ENCODE data around the gene DEPDC5.

The DEPDC5 gene

GRCh38 chr22:31929167-31929930 is 175.5 kb downstream of the DEPDC5 start:
- Histone ChIP-seq H3K9me3 (ENCODE audit: control insufficient read depth in 1 of 2, low read length in 2 of 2) (no peaks in the 10 kb centered on the region), H3K27ac (ENCODE audit: low read length) (no peak overlapping the region), H3K4me3 (ENCODE audit: low read depth in 1 of 2, low read length in 2 of 2) (no peak overlapping the region), H3K4me1 (ENCODE audit: control insufficient read depth in 1 of 2, insufficient read depth in 2 of 2, low read length in 2 of 2) (no peaks in the 10 kb centered on the region), H3K27me3 (ENCODE audit: low read depth, low read length) (no peaks in the 10 kb centered on the region), H3K36me3 (ENCODE audit: control insufficient read depth in 1 of 2, insufficient read depth in 2 of 2, low read length in 2 of 2) (no peaks in the 10 kb centered on the region)

- no peak overlapping the region for H3K4me3 ChIP-seq (ENCODE audit: low read depth in 1 of 2, low read length in 2 of 2)
- no peaks in the 10 kb centered on the region for H3K27me3 ChIP-seq (ENCODE audit: low read depth, low read length)
- no peaks in the 10 kb centered on the region for H3K36me3 ChIP-seq (ENCODE audit: control insufficient read depth in 1 of 2, insufficient read depth in 2 of 2, low read length in 2 of 2)
- H3K27ac ChIP-seq (ENCODE audit: low read length) = no peak overlapping the region
- H3K9me3 ChIP-seq (ENCODE audit: control insufficient read depth in 1 of 2, low read length in 2 of 2) = no peaks in the 10 kb centered on the region
- H3K4me1 ChIP-seq (ENCODE audit: control insufficient read depth in 1 of 2, insufficient read depth in 2 of 2, low read length in 2 of 2) = no peaks in the 10 kb centered on the region
Observed at GRCh38 chr22:31932863-31933262, 179.0 kb downstream of the DEPDC5 start.

GRCh38 chr22:31933406-31933805 is 179.6 kb downstream of the DEPDC5 start:
- Histone ChIP-seq H3K4me3 (ENCODE audit: low read depth in 1 of 2, low read length in 2 of 2) (no peak overlapping the region), H3K4me1 (ENCODE audit: control insufficient read depth in 1 of 2, insufficient read depth in 2 of 2, low read length in 2 of 2) (no peaks in the 10 kb centered on the region), H3K27me3 (ENCODE audit: low read depth, low read length) (no peaks in the 10 kb centered on the region), H3K9me3 (ENCODE audit: control insufficient read depth in 1 of 2, low read length in 2 of 2) (no peaks in the 10 kb centered on the region), H3K27ac (ENCODE audit: low read length) (no peak overlapping the region), H3K36me3 (ENCODE audit: control insufficient read depth in 1 of 2, insufficient read depth in 2 of 2, low read length in 2 of 2) (no peaks in the 10 kb centered on the region)

GRCh38 chr22:31933816-31934482 is 180.1 kb downstream of the DEPDC5 start:
- no peak overlapping the region for H3K27ac ChIP-seq (ENCODE audit: low read length)
- no peaks in the 10 kb centered on the region for H3K36me3 ChIP-seq (ENCODE audit: control insufficient read depth in 1 of 2, insufficient read depth in 2 of 2, low read length in 2 of 2)
- no peaks in the 10 kb centered on the region for H3K4me1 ChIP-seq (ENCODE audit: control insufficient read depth in 1 of 2, insufficient read depth in 2 of 2, low read length in 2 of 2)
- H3K4me3 ChIP-seq (ENCODE audit: low read depth in 1 of 2, low read length in 2 of 2) = no peak overlapping the region
- H3K9me3 ChIP-seq (ENCODE audit: control insufficient read depth in 1 of 2, low read length in 2 of 2) = no peaks in the 10 kb centered on the region
- no peaks in the 10 kb centered on the region for H3K27me3 ChIP-seq (ENCODE audit: low read depth, low read length)

GRCh38 chr22:31935961-31936635 is 182.3 kb downstream of the DEPDC5 start:
- H3K27me3 ChIP-seq (ENCODE audit: low read depth, low read length) = no peaks in the 10 kb centered on the region
- no peak overlapping the region for H3K4me3 ChIP-seq (ENCODE audit: low read depth in 1 of 2, low read length in 2 of 2)

DNA sequence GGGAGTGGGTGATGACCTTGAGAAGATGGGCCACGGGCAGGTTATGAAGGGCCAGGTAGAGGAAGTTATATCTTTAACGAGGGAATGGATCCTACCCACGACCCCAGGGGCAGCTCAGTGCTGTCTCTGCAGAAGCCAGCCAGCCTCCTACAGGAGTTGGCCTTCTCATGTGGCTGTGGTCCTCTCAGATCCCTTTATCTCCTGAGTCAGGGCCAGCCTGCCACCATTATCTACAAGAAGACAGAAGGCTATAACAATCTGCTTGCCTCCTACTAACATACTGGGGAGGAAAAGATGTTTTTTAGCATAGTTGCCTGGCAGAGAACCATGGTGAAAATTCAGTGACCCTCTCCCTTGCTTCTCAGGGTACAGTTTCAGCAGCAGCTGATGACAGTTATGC is 183.5 kb downstream of the DEPDC5 start:
- Histone ChIP-seq H3K36me3 (ENCODE audit: control insufficient read depth in 1 of 2, insufficient read depth in 2 of 2, low read length in 2 of 2) (no peaks in the 10 kb centered on the region), H3K4me3 (ENCODE audit: low read depth in 1 of 2, low read length in 2 of 2) (no peak overlapping the region), H3K27me3 (ENCODE audit: low read depth, low read length) (no peaks in the 10 kb centered on the region), H3K27ac (ENCODE audit: low read length) (no peak overlapping the region), H3K4me1 (ENCODE audit: control insufficient read depth in 1 of 2, insufficient read depth in 2 of 2, low read length in 2 of 2) (no peaks in the 10 kb centered on the region), H3K9me3 (ENCODE audit: control insufficient read depth in 1 of 2, low read length in 2 of 2) (no peaks in the 10 kb centered on the region)

More at GRCh38 chr22:31935961-31936635, 182.3 kb downstream of the DEPDC5 start:
- Histone ChIP-seq H3K4me1 (ENCODE audit: control insufficient read depth in 1 of 2, insufficient read depth in 2 of 2, low read length in 2 of 2) (no peaks in the 10 kb centered on the region), H3K27ac (ENCODE audit: low read length) (no peak overlapping the region), H3K36me3 (ENCODE audit: control insufficient read depth in 1 of 2, insufficient read depth in 2 of 2, low read length in 2 of 2) (no peaks in the 10 kb centered on the region), H3K9me3 (ENCODE audit: control insufficient read depth in 1 of 2, low read length in 2 of 2) (no peaks in the 10 kb centered on the region)

DNA sequence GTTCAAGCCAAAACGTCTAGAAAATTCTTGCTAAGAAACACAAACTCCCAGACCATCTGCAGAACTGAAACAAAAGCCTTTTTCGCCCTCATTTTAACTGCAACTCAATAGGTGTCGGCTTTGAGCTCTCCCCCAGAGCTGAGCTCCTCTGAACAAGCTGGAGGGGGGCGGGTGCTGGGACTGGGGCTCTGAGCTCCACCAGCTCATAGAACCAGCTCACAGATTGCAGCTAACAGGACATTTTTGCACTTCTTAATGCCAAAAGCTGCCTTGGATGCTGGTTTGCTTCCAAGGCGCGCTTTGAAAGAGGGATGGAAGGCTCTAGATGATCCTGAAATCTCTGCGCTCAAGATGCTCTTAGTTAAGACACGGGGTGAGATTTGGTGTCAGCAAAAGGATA is 184.5 kb downstream of the DEPDC5 start:
- Histone ChIP-seq H3K9me3 (ENCODE audit: control insufficient read depth in 1 of 2, low read length in 2 of 2) (no peaks in the 10 kb centered on the region), H3K4me1 (ENCODE audit: control insufficient read depth in 1 of 2, insufficient read depth in 2 of 2, low read length in 2 of 2) (no peaks in the 10 kb centered on the region), H3K27ac (ENCODE audit: low read length) (no peak overlapping the region), H3K36me3 (ENCODE audit: control insufficient read depth in 1 of 2, insufficient read depth in 2 of 2, low read length in 2 of 2) (no peaks in the 10 kb centered on the region), H3K27me3 (ENCODE audit: low read depth, low read length) (no peaks in the 10 kb centered on the region), H3K4me3 (ENCODE audit: low read depth in 1 of 2, low read length in 2 of 2) (no peak overlapping the region)

- no peak overlapping the region for H3K27ac ChIP-seq (ENCODE audit: low read length)
- no peaks in the 10 kb centered on the region for H3K27me3 ChIP-seq (ENCODE audit: low read depth, low read length)
- no peaks in the 10 kb centered on the region for H3K36me3 ChIP-seq (ENCODE audit: control insufficient read depth in 1 of 2, insufficient read depth in 2 of 2, low read length in 2 of 2)
- H3K4me1 ChIP-seq (ENCODE audit: control insufficient read depth in 1 of 2, insufficient read depth in 2 of 2, low read length in 2 of 2) = no peaks in the 10 kb centered on the region
- H3K9me3 ChIP-seq (ENCODE audit: control insufficient read depth in 1 of 2, low read length in 2 of 2) = no peaks in the 10 kb centered on the region
- no peak overlapping the region for H3K4me3 ChIP-seq (ENCODE audit: low read depth in 1 of 2, low read length in 2 of 2)
Observed at GRCh38 chr22:31940506-31940905, 186.7 kb downstream of the DEPDC5 start.

DNA sequence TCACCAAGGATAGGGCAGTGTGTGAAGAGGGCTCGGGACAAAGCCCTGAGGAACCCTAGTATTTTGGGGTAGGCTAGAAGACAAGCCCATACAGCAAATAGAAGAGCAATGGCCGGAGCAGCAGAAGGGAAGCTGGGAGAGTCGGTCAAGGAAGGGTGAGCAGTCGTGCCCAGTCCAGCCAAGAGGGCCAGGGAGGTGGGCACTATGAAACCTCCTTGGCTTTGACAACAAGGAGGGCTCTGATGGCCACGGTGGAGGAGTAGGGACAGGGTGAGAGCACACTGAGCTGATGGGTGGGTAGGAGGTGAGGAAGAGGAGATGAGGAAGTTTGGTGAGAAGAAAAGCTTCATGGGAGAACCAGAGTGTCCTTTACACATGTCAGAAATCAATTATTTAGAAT is 188.3 kb downstream of the DEPDC5 start:
- H3K27ac ChIP-seq (ENCODE audit: low read length) = no peak overlapping the region
- H3K27me3 ChIP-seq (ENCODE audit: low read depth, low read length) = no peaks in the 10 kb centered on the region
- H3K9me3 ChIP-seq (ENCODE audit: control insufficient read depth in 1 of 2, low read length in 2 of 2) = no peaks in the 10 kb centered on the region
- H3K4me1 ChIP-seq (ENCODE audit: control insufficient read depth in 1 of 2, insufficient read depth in 2 of 2, low read length in 2 of 2) = peaks cover 10 to 11% of the 10 kb centered on the region in 2 donors
- no peaks in the 10 kb centered on the region for H3K36me3 ChIP-seq (ENCODE audit: control insufficient read depth in 1 of 2, insufficient read depth in 2 of 2, low read length in 2 of 2)
- no peak overlapping the region for H3K4me3 ChIP-seq (ENCODE audit: low read depth in 1 of 2, low read length in 2 of 2)

- Histone ChIP-seq H3K4me3 (ENCODE audit: low read depth in 1 of 2, low read length in 2 of 2) (peak overlapping the region; percentile 45 to 79), H3K4me1 (ENCODE audit: control insufficient read depth in 1 of 2, insufficient read depth in 2 of 2, low read length in 2 of 2) (peaks cover 11 to 14% of the 10 kb centered on the region in 2 donors), H3K9me3 (ENCODE audit: control insufficient read depth in 1 of 2, low read length in 2 of 2) (no peaks in the 10 kb centered on the region), H3K36me3 (ENCODE audit: control insufficient read depth in 1 of 2, insufficient read depth in 2 of 2, low read length in 2 of 2) (peaks cover 0 to 5% of the 10 kb centered on the region in 2 donors), H3K27ac (ENCODE audit: low read length) (peak overlapping the region; percentile 87), H3K27me3 (ENCODE audit: low read depth, low read length) (no peaks in the 10 kb centered on the region)
Observed at GRCh38 chr22:31943206-31943977, 189.6 kb downstream of the DEPDC5 start.
